ENCODE results near the gene PIGA.

Gene PIGA

DNA sequence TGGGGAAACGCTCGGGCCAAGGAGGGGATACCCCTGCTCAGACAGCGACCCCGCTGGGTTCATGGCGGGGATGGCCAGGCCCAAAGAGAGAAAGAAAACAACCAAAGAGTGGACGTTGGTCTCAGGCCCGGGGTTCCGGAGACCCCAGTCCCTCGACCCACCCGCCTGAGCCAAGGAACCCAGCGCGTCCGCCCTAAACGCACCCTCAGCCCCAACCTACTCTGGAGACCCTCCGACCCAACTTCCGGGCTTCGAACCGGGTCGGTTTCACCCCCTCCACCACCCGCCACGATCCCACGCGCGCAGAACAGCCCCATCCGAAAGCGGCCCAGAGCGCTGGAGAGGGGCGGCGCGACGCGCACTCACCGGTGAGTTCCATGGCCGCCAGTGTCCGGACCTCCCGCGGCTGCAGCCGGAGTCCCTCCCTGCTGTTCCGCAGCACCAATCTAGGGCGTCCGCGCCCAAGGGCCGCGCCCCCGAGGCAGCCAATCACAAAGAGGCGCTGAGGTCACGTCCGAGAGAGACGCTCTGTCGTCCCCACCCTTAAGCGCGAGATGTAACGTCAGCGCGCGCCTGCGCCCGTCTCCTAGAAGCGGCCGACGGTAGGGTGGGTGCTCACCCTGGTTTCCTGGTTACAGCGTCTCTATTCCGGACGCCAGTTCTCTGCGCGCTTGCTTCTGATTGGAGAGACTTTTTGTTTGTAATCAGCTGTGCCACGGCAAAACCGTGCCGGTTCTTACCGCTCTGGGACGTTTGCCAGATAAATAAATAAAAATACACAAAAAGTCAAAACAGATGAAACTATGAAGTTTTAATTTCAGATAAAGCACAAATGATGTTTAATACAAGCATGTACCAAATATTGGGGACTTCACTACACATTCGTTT is at the start of gene PIGA:
PIGA (minus strand) TSS at position 389 of the 888 bp plus-strand sequence. CDS start 3,593 bp downstream, outside the sequence.
- DNase-seq = peak; percentile 95 to 97

DNA sequence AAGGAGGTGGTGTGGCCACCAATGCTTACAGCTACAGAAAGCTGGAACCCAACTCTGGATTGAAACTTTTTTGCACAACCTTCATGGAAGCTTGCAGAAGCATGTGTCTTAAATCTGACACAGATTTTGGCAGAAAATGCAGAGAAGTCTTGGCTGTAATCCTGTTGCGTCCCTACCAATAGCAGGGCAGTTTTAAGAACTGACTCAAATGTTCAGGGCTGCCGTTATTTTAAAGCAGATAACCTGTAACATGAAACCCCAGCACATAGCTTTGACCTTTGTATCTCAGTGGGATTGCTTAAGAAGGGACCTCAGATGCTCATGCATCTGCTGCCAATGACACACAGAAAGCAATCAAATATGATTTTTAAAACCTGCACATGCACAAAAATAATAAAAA is 49.0 kb upstream of the PIGA start, which contains the start of gene VEGFD:
VEGFD (minus strand) TSS at position 110 of the 400 bp plus-strand sequence. CDS start 467 bp downstream, outside the sequence.
- peak in 1 of 2 experiments; percentile 20 for DNase-seq

DNA sequence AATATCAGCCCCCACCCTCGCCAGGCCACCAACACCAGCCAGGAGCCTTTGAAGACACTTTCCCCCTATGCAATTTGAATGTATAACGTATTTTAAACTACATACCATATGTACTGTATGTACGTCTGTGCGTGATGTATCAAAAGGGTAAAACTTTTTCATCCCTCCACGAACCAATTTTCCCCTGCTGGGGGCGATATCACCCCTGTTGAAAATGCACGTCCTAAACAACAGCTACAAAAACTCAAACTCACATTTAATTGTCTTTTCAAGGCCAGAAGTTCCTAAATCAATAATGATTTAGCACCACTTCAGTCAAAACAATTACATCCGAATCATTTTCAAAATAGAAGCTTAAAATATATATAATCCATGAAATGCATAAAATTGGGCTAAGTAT is 47.5 kb upstream of the PIGA start:
- no peak for DNase-seq

- DNase-seq = no peak
These were observed 41.6 kb upstream of the PIGA start for GRCh38 chrX:15376956-15377355.

DNA sequence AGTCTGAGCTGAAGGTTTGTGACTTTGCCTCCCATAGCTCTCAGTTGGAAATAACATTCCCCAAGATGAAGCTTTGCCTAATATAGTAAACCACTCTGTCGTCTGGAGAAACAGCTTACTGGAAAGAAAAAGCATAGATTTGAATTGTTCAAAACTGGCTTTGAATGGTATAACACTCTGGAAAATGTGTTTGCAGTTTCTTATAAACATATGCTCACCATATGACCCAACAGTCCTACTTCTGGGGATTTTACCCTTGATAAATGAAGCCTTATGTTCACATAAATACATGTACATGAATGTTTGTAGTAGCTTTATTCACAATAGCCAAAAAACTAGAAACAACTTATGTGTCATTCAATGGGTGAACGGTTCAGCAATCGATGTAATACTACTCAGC is 38.7 kb upstream of the PIGA start:
- no peak for DNase-seq

GRCh38 chrX:15366506-15367352 is 31.4 kb upstream of the PIGA start:
- DNase-seq = no peak

- no peak for DNase-seq
These were observed 24.4 kb upstream of the PIGA start for GRCh38 chrX:15359701-15360100.

DNA sequence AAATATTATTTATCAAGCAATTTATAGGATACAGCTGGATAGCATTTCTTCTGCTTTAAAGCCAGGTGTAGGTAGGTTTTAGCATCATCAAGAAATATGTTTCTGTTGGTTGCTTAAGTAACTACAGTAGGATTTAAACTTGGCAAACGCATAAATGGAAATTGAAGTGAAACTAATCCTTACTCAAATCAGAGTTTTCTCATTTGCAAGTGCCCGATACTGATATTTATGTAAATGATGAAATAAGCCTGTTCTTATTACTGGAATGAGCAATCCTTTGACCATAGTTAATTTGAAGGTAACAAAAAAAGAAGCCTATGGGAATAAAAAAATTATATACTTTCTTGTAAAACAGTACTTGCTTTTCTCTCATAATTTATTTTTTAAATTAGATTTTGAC is 23.2 kb upstream of the PIGA start:
- DNase-seq = no peak

DNA sequence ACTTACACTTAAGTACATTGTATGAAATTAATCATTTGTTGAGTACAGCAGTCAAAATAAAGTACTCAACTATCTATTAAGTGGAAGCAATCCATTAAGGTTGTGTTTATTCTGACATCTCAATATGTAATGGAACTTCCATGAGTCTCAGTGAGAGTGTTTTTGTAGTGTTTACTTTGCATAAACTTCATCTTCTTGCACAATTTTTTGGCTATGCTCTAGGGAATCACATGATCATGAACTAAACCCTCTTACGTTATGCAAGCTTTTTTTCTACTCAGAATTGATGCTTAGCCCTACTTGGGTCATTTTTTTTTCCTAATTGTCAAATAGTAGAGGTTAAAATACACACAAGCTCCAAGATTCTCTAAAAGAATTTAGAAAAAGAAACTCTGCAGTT is 21.1 kb upstream of the PIGA start:
- no peak for DNase-seq

- DNase-seq = no peak
These were observed 15.1 kb upstream of the PIGA start for GRCh38 chrX:15350329-15350996.

- peak; percentile 43 to 81 for DNase-seq
These were observed 13.7 kb upstream of the PIGA start for GRCh38 chrX:15349046-15349445.

GRCh38 chrX:15345976-15346375 is 10.7 kb upstream of the PIGA start:
- peak in 1 of 2 experiments; percentile 47 for DNase-seq

- no peak for DNase-seq
These were observed 8.8 kb upstream of the PIGA start for GRCh38 chrX:15344106-15344505.

DNA sequence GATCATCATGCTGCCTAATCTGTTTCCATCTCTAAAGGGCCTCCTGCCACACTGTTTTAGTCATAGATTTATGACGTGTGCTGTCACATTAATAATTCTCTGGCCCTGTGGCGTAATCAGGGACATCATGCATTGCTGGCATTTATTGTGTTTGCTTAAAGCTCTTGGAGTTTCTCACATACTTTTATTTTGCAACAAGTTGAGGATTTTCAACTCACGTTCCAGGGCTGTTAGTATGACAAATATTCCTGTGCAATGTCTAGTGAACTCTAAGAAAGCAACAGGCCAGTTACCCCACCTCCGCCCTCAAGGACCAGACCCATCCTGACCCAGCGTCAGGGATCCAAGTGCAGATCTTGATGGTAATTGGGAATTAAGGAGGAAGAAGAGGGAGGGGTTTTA is 7.8 kb upstream of the PIGA start:
- no peak for DNase-seq

DNA sequence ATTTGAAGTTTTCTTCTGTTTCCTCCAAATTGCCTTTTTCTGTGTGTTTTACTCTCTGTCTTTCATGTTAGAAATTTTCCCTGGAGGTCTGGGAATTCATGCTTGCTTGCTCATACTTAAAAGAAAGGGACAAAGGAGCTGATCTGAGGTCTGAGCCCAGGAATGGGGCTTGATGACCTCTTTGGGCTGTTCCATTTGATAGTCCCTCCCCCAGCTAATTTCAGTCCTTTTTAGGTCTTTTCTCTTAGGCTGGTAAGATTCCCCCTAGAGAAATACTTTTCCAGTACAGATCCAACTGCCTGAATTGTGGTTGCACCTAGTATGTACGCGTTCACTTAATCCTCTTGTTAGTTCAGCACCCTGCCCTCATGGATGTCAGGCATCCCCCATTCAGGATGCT is 5.5 kb upstream of the PIGA start:
- DNase-seq = no peak

- peak; percentile 5 to 19 for DNase-seq
These were observed 695 bp upstream of the PIGA start for GRCh38 chrX:15336023-15336413.

DNA sequence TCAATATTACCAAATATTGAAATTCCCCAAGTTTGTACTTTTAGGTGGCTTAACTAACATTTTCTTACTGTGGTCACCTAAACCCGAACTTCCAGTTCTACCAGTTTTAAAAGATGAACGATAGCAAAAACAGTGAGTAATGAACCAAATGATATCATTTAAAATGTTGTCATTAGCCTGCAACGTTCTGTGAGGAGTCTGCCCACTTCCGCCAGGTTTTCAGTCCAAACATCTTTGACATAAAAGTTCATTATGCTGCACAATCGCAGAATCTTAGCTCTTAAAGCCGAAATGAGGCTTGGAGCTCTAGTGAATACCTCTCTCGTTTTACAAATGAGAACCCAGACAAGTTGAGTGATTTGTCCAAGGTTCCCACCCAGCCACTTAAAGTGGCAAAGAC is 762 bp downstream of the PIGA start:
- no peak for DNase-seq

DNA sequence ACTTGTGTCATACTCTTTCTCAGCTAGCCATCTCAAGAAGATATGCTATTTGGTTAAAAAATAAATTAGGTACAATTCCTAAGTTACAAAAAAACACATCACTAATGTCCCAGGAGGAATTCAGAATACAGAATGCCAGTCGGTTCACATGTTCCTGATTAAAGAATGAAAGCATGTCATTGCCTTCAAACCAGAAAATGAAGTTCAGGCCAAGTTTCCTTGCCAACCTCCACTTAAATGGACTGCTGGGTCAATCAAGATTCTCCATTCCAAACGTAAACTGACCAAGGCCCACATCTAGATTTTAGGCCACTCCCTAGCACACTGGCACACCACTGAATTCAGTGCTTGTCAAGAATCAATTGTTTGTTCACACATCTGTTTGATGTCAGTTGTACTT is 6.5 kb downstream of the PIGA start:
- DNase-seq = no peak

DNA sequence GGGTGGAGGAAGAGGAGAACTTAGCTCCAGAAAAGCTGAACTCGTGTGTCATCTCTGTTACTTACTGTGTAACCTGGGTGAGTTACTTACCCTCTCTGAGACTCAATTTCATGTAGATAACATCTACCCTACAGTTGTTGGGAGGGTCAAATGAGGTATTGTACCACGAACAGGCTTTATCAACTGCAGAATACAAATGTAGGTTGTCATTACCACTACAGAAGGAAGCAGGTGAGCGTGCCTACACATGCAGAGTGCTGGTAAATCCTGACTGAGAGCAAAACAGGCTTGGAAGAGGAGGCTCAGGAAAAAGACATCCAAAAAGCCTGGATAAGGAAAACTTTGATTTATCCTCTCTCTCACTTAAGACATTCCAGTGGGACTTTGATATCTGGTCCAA is 7.2 kb downstream of the PIGA start:
- DNase-seq = no peak

- DNase-seq = no peak
These were observed 12.9 kb downstream of the PIGA start for GRCh38 chrX:15322472-15322871.

- DNase-seq = no peak
These were observed 13.3 kb downstream of the PIGA start for GRCh38 chrX:15322072-15322471.

DNA sequence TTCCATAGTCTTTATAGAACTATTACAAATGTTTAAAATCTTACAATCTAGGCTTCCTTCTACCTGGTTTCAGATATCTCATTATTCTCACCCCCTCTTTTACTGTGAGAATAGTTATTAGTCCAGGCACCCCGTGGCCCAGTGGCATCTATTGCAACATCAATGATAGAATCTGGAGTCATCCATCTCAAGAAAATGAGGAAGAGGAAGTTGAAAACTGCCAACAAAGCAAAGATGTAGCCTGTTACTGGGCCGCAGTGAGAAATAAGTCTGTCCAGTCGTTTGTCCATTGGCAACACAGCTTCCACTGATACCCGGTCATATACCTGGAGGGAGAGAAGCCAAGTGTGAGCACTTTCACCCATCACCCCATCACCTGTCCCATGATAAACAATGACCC is 13.9 kb downstream of the PIGA start:
- DNase-seq = no peak

DNA sequence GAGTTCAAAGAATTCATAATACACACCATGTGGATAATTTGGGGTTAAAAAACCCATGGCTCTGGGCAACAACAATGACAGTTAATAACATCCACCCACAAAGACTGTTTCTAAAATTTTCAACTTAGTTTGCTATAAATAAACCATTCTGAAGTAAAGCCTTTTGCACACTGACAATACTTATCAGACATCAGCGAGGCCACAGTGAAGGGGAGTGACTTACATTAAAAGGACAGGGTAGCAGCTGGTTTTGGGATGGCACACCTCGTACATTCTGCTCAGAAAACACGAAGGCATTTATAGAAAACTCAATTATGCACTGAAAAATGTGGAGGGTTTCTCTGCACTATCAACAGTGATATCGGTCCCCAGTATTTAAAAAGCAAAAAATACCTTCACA is 15.0 kb downstream of the PIGA start:
- DNase-seq = no peak
